ENCODE measurements around the gene SYNGR3. TPM values are rescaled to one million over a fixed set of nuclear protein-coding genes. Genes with fewer than 3 reads are reported as not detected.
A peak's percentile ranks its signal among the peaks of the same experiment; 100 is the strongest.

The SYNGR3 gene
- total and polyA plus RNA-seq, 2 of the 13 experiments (the other 11 are each of a cell fraction or from before 2014, with no cell fraction given): 0.97 to 5.7 TPM

DNA sequence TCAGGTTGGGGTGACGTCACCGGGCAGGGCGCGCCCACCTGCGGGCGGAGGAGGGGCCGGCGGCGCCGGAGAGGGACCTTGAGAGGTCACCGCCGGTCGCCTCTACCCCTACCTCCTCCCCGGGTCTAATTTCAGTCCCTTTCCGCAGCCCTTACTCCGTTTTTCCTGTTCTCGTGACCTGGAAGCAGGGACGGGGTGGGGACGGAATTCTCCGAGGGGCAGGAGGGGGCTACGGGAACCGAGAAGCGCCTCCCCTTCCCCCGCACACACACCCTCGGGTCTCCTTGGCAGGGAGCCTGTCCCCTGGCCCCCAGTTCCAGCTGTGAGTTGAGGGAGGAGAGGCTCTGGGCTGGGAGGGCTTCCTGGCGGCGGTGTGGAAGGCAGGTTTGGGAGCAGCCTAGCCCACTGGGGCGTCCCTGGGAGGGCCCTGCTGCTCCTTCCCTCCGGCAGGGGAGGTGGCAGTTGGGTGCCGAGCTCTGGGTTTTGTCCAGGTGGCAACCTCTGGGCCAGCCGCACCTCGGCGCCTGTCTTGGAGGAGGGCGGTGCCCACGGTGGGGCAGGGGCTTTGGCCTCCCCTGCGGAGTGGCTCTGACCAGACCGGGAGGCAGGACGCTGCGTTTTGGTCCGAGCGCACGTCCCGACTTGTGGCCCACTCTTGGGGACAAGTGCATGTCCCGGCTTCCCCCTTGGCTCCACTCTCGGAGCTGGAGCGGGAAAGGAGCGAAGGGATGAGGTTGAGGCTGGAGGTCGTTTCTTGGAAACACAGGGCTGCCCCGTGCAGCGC lies 773 bp downstream of the SYNGR3 start (continued):
- no peak for TF ChIP-seq ZNF563 (CRISPR knock-in tag; IDR thresholded peaks at IDR 0.05)
- TF ChIP-seq, protein P1, sequence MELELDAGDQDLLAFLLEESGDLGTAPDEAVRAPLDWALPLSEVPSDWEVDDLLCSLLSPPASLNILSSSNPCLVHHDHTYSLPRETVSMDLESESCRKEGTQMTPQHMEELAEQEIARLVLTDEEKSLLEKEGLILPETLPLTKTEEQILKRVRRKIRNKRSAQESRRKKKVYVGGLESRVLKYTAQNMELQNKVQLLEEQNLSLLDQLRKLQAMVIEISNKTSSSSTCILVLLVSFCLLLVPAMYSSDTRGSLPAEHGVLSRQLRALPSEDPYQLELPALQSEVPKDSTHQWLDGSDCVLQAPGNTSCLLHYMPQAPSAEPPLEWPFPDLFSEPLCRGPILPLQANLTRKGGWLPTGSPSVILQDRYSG (CRISPR knock-in tag; IDR thresholded peaks at IDR 0.05): no peak
- no peak for TF ChIP-seq ZBTB1 (CRISPR knock-in tag; IDR thresholded peaks at IDR 0.05; ENCODE audit: borderline replicate concordance)
- TF ChIP-seq ZBTB20 (CRISPR knock-in tag; IDR thresholded peaks at IDR 0.05; ENCODE audit: borderline replicate concordance, low read depth): 0 out of 2 replicates have a peak, but pooled peaks have one; percentile 25
- 0 out of 2 replicates have a peak, but pooled peaks have one; percentile 54 for TF ChIP-seq PCBP1 (IDR thresholded peaks at IDR 0.05; ENCODE audit: borderline replicate concordance, low read depth, low read length)
- TF ChIP-seq ZNF44 (CRISPR knock-in tag; IDR thresholded peaks at IDR 0.05): no peak
- TF ChIP-seq, protein P2, sequence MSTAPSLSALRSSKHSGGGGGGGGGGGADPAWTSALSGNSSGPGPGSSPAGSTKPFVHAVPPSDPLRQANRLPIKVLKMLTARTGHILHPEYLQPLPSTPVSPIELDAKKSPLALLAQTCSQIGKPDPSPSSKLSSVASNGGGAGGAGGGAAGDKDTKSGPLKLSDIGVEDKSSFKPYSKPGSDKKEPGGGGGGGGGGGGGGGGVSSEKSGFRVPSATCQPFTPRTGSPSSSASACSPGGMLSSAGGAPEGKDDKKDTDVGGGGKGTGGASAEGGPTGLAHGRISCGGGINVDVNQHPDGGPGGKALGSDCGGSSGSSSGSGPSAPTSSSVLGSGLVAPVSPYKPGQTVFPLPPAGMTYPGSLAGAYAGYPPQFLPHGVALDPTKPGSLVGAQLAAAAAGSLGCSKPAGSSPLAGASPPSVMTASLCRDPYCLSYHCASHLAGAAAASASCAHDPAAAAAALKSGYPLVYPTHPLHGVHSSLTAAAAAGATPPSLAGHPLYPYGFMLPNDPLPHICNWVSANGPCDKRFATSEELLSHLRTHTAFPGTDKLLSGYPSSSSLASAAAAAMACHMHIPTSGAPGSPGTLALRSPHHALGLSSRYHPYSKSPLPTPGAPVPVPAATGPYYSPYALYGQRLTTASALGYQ (CRISPR knock-in tag; IDR thresholded peaks at IDR 0.05): no peak
- TF ChIP-seq SP140L (CRISPR knock-in tag; IDR thresholded peaks at IDR 0.05; ENCODE audit: borderline replicate concordance): no peak
- TF ChIP-seq PPARG (CRISPR knock-in tag; conservative IDR thresholded peaks at IDR 0.05): no peak
- TF ChIP-seq CCDC6 (CRISPR knock-in tag; IDR thresholded peaks at IDR 0.05): no peak
- TF ChIP-seq ZNF263 (CRISPR knock-in tag; IDR thresholded peaks at IDR 0.05): no peak
- TF ChIP-seq NFIC (IDR thresholded peaks at IDR 0.05; ENCODE audit: low read length): no peak
- no peak for TF ChIP-seq ZFP36L1 (CRISPR knock-in tag; IDR thresholded peaks at IDR 0.05)
- TF ChIP-seq, protein P3, sequence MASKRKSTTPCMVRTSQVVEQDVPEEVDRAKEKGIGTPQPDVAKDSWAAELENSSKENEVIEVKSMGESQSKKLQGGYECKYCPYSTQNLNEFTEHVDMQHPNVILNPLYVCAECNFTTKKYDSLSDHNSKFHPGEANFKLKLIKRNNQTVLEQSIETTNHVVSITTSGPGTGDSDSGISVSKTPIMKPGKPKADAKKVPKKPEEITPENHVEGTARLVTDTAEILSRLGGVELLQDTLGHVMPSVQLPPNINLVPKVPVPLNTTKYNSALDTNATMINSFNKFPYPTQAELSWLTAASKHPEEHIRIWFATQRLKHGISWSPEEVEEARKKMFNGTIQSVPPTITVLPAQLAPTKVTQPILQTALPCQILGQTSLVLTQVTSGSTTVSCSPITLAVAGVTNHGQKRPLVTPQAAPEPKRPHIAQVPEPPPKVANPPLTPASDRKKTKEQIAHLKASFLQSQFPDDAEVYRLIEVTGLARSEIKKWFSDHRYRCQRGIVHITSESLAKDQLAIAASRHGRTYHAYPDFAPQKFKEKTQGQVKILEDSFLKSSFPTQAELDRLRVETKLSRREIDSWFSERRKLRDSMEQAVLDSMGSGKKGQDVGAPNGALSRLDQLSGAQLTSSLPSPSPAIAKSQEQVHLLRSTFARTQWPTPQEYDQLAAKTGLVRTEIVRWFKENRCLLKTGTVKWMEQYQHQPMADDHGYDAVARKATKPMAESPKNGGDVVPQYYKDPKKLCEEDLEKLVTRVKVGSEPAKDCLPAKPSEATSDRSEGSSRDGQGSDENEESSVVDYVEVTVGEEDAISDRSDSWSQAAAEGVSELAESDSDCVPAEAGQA (IDR thresholded peaks at IDR 0.05; ENCODE audit: low read depth): no peak
- TF ChIP-seq, protein P3 (CRISPR knock-in tag; IDR thresholded peaks at IDR 0.05; ENCODE audit: borderline replicate concordance): no peak
- TF ChIP-seq BCL6 (CRISPR knock-in tag; IDR thresholded peaks at IDR 0.05): no peak
- TF ChIP-seq, protein P4, sequence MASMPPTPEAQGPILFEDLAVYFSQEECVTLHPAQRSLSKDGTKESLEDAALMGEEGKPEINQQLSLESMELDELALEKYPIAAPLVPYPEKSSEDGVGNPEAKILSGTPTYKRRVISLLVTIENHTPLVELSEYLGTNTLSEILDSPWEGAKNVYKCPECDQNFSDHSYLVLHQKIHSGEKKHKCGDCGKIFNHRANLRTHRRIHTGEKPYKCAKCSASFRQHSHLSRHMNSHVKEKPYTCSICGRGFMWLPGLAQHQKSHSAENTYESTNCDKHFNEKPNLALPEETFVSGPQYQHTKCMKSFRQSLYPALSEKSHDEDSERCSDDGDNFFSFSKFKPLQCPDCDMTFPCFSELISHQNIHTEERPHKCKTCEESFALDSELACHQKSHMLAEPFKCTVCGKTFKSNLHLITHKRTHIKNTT (CRISPR knock-in tag; IDR thresholded peaks at IDR 0.05): no peak
- no peak for TF ChIP-seq ZNF782 (CRISPR knock-in tag; IDR thresholded peaks at IDR 0.05; ENCODE audit: borderline replicate concordance)
- no peak for TF ChIP-seq ZNF350 (CRISPR knock-in tag; IDR thresholded peaks at IDR 0.05; ENCODE audit: borderline replicate concordance, low read depth)

All from HepG2 (cell line).